SK-MEL-5 (cell line): Measurements from ENCODE around the gene SPATS2L. TPM values are rescaled to one million over a fixed set of nuclear protein-coding genes. Genes with fewer than 3 reads are reported as not detected.

Experiments used
- DNase-seq: peaks from one replicate; pipeline ENCODE4 v3.0.0-alpha.2; 2016; ENCODE audit warnings: low read depth, low spot score
- in situ Hi-C: cut with HindIII; loops from 2 replicates; pipeline ENCODE4 v1.10.0; 2016; ENCODE audit warnings: low sequenced_read_pairs, high pct_unique_total_duplicates, low pct_unique_long_range_greater_than_20kb
- total RNA-seq: library from RNA; depleted of rRNA; stranded (reverse); fragments of >200 nt; shearing (Covaris generic); gene quantifications from 2 replicates; pipeline ENCODE4 v1.2.3, GENCODE V29; 2014

Gene SPATS2L
- total RNA-seq, 1 experiment from 2014 or later = 31.8 TPM

- DNase-seq = no peak
- in situ Hi-C loops = no loop called here
Observed at GRCh38 chr2:200479692-200480265, 173.3 kb downstream of the SPATS2L start.

- in situ Hi-C loops = no loop called here
Observed at GRCh38 chr2:200482194-200482593, 175.7 kb downstream of the SPATS2L start.

GRCh38 chr2:200483729-200484198, 177.3 kb downstream of the SPATS2L start:
- peak; percentile 64 for DNase-seq
- in situ Hi-C loops = no loop called here

More at GRCh38 chr2:200482194-200482593, 175.7 kb downstream of the SPATS2L start:
- no peak for DNase-seq

DNA sequence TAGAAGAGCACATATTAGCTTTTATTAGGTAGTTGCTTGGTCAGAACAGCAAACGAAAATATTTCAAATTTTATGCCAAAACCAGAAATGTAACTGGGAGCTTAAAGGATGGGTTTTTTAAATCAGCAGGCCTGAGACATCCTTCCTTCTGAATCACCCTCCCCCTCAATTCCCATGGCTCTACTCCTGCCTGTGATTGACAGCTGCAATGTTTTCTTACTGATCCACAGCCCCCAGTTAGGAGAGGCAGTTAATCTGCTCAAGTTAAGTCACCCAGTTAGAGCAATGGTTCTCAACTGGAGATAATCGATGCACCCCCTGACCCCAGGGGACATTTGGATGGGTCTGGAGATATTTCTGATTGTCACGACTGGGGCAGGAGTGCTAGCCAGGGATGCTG, 178.4 kb downstream of the SPATS2L start:
- in situ Hi-C loops = no loop called here
- no peak for DNase-seq

GRCh38 chr2:200486529-200486928, 180.0 kb downstream of the SPATS2L start:
- no peak for DNase-seq
- in situ Hi-C loops = no loop called here

GRCh38 chr2:200488169-200488568, 181.7 kb downstream of the SPATS2L start:
- in situ Hi-C loops = no loop called here
- DNase-seq = no peak

GRCh38 chr2:200490001-200490400, 183.5 kb downstream of the SPATS2L start:
- in situ Hi-C loops = no loop called here

GRCh38 chr2:200492656-200493055, 186.2 kb downstream of the SPATS2L start:
- in situ Hi-C loops = no loop called here
- DNase-seq = no peak

More at GRCh38 chr2:200490001-200490400, 183.5 kb downstream of the SPATS2L start:
- DNase-seq = no peak

DNA sequence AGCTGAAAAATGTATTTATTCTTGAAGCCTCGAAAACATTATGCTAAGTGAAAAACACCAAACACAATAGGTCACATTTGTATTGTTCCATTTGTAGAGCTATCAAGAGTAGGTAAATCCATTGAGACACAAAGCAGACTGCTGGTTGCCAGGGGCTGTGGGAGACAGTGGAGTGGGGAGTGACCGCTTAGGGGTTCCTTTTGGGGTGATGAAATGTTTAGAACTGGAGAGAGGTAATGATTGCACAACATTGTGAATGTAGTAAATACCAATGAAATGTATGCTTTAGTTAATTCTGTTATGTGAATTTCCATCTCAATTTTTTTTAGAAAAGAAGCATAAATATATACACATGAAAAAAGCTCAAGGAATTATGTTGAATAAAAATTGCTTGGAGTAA, 187.6 kb downstream of the SPATS2L start:
- in situ Hi-C loops = no loop called here
- no peak for DNase-seq

DNA sequence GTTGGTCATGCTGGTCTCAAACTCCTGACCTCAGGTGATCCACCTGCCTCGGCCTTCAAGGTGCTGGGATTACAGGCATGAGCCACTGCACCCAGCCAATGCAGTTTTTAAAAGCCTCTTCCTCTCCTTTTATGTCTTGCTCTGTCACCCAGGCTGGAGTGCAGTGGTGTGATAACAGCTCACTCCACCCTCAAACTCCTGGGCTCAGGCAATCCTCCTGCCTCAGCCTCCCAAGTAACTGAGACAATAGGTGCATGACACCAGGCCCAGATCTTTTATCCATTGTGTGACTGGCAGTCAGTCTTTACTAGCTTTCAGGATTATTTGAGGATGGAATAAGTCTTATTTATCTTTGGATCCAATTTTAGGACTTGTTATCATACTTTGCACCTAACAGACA, 190.2 kb downstream of the SPATS2L start:
- in situ Hi-C loops = no loop called here

GRCh38 chr2:200498402-200499162, 192.1 kb downstream of the SPATS2L start:
- in situ Hi-C loops = no loop called here
- DNase-seq = no peak

More for the DNA sequence above, 190.2 kb downstream of the SPATS2L start:
- DNase-seq = no peak

GRCh38 chr2:200502196-200502595, 195.7 kb downstream of the SPATS2L start:
- in situ Hi-C loops = no loop called here
- no peak for DNase-seq

DNA sequence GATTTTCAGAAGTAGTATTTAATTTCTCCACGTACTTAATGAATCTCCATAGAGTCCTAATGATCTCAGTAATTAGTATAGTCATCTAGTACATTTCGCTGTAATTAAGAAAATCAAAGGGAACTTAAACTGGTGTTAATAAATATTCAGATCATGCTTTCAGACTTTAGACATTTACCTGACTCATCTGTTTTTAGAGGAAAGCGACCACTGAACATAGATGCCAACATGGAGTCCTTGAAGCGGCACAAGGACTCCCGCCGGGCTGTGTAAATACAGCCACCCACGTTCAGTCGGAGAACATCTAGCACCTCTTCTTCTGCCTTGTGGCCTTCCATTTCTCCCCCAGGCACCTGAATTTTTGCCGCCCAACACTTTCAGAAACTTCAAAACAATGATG, 200.2 kb downstream of the SPATS2L start:
- in situ Hi-C loops = no loop called here
- no peak for DNase-seq

DNA sequence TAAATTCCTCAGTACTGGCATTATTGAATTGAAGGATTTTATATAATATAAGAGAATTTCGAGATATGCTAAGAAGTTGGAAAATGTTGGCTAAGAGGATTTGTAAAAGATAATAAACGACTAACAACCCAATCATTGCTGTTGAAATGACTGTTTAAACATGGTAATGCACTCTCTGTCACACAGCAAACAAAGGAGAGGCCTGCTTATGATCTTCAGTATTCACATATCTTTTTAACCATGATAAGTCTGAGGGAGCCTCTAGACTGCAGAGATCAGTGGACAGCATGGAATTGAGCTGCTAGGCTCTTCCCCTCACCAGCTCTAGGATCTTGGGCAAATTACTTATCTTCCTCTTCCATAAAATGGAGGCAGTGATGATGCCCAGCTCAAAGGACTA, 200.7 kb downstream of the SPATS2L start:
- no peak for DNase-seq
- in situ Hi-C loops = no loop called here

GRCh38 chr2:200509235-200509611, 202.7 kb downstream of the SPATS2L start:
- in situ Hi-C loops = no loop called here
- DNase-seq = no peak

- in situ Hi-C loops = no loop called here
- peak; percentile 84 for DNase-seq
Observed at GRCh38 chr2:200509612-200510433, 203.3 kb downstream of the SPATS2L start, which contains the start of gene KCTD18. Gene KCTD18, minus strand, starts transcription at chr2:200510068. Its CDS starts 3,052 bp downstream, at chr2:200507016.

GRCh38 chr2:200515155-200515554, 208.7 kb downstream of the SPATS2L start:
- in situ Hi-C loops = no loop called here
- no peak for DNase-seq

GRCh38 chr2:200523158-200523557, 216.7 kb downstream of the SPATS2L start:
- in situ Hi-C loops = no loop called here
- no peak for DNase-seq
